K562 (cell line): Measurements from ENCODE around the gene UBE2J2. TPM values are rescaled to one million over a fixed set of nuclear protein-coding genes. Genes with fewer than 3 reads are reported as not detected.

Source experiments
- CBX1 ChIP-seq: sonication (generic); IDR thresholded peaks from 2 replicates; pipeline ENCODE4 v1.6.1; 2016; ENCODE audit warnings: antibody characterized with exemption, low read depth, mild to moderate bottlenecking
- DNMT1 ChIP-seq: fragments of 450-650 bp; IDR thresholded peaks from 2 replicates; pipeline ENCODE4 v1.6.1; 2016; ENCODE audit warnings: antibody characterized with exemption, mild to moderate bottlenecking
- EGR1 ChIP-seq: fragments of 450-650 bp; conservative IDR thresholded peaks from 2 replicates; pipeline ENCODE4 v1.6.1; 2017; ENCODE audit warnings: mild to moderate bottlenecking
- ETV1 ChIP-seq: fragments of 450-650 bp; conservative IDR thresholded peaks from 2 replicates; pipeline ENCODE4 v1.6.1; 2016; ENCODE audit warnings: missing genetic modification characterization, control low read depth, low read depth, missing compliant biosample characterization
- ILF3 ChIP-seq: fragments of 450-650 bp; IDR thresholded peaks from 2 replicates; pipeline ENCODE4 v1.6.1; 2018; ENCODE audit warnings: antibody characterized with exemption, mild to moderate bottlenecking, moderate library complexity, borderline replicate concordance
- KAT2B ChIP-seq: IDR thresholded peaks from one replicate; pipeline ENCODE4 v1.6.1; 2012; ENCODE audit warnings: low read depth, mild to moderate bottlenecking, control low read depth, inconsistent platforms, low read length, moderate library complexity
- MLLT1 ChIP-seq, 2 experiments: fragments of 450-650 bp; IDR thresholded peaks; 2 replicates each; pipeline ENCODE4 v1.6.1; 2016
- RAD51 ChIP-seq: fragments of 450-650 bp; IDR thresholded peaks from 2 replicates; pipeline ENCODE4 v1.7.1; 2016; ENCODE audit warnings: low read depth, mild to moderate bottlenecking, borderline replicate concordance
- RBM15 ChIP-seq: fragments of 200-400 bp; formaldehyde crosslinking; IDR thresholded peaks from 2 replicates; pipeline ENCODE4 v1.6.1; 2018; ENCODE audit warnings: mild to moderate bottlenecking, low read length, moderate library complexity; ENCODE audit not compliant: insufficient read depth
- RUNX1 ChIP-seq: sonication (generic); IDR thresholded peaks from 2 replicates; pipeline ENCODE4 v1.6.1; 2016; ENCODE audit warnings: antibody characterized with exemption, low read depth
- SMAD3 ChIP-seq: fragments of 450-650 bp; formaldehyde crosslinking; conservative IDR thresholded peaks from 2 replicates; pipeline ENCODE4 v1.4.0; 2020; ENCODE audit warnings: mild to moderate bottlenecking
- SMARCA5 ChIP-seq: fragments of 450-650 bp; IDR thresholded peaks from 2 replicates; pipeline ENCODE4 v1.6.1; 2016
- TAF7 ChIP-seq: fragments of 450-650 bp; IDR thresholded peaks from 2 replicates; pipeline ENCODE4 v1.6.1; 2016; ENCODE audit warnings: missing genetic modification characterization, missing compliant biosample characterization
- TCF7 ChIP-seq: sonication (generic); IDR thresholded peaks from 2 replicates; pipeline ENCODE4 v1.6.1; 2016; ENCODE audit warnings: antibody characterized with exemption, borderline replicate concordance
- ZBED1 ChIP-seq: IDR thresholded peaks from 2 replicates; pipeline ENCODE4 v1.6.1; 2014
- ZNF318 ChIP-seq, 2 experiments: fragments of 450-650 bp; IDR thresholded peaks; 2 replicates each; pipeline ENCODE4 v1.6.1; 2016; ENCODE audit warnings: mild to moderate bottlenecking in 2 of 2, borderline replicate concordance in 1 of 2, low read depth in 1 of 2, moderate library complexity in 1 of 2
- polyA plus RNA-seq, 8 experiments: library from polyadenylated mRNA; depleted of rRNA in 4 of 8; stranded (reverse) in 5 of 8; unstranded in 3 of 8; fragments of >200 nt; fragmentation: Nextera tagmentation in 2 of 8; fragmentation: Illumina TruSeq in 1 of 8; extraction: Ambion mirVana in 2 of 8; extraction: Trizol in 1 of 8; gene quantifications; 2 replicates each; pipeline versions ENCODE4 v1.2.1 to v1.2.3, GENCODE V29; 2011 to 2014; ENCODE audit warnings: inconsistent platforms in 1 of 8, missing spikeins in 1 of 8
- total RNA-seq, 7 experiments: library from RNA; depleted of rRNA in 6 of 7; stranded (reverse); fragments of >200 nt in 6 of 7; fragmentation: Illumina TruSeq in 2 of 7; extraction: Trizol in 2 of 7; gene quantifications; 2 replicates each; pipeline versions ENCODE4 v1.2.1 to v1.2.3, GENCODE V29; 2011 to 2021; ENCODE audit warnings: low replicate concordance in 1 of 7
- TF ChIP-seq, protein P1 (sequence below): fragments of 250-450 bp; sonication (Bioruptor Pico); IDR thresholded peaks from 2 replicates; pipeline ENCODE4 v1.4.0; 2020; ENCODE audit warnings: borderline replicate concordance

The UBE2J2 gene
- total and polyA plus RNA-seq, 9 of the 15 experiments (the other 6 are each of a cell fraction or from before 2014, with no cell fraction given): 0.93 to 112 (median 75.5) TPM

- TF ChIP-seq SMAD3 (CRISPR knock-in tag): no peak
- no peak for TF ChIP-seq RBM15
- TF ChIP-seq RUNX1: no peak
- TF ChIP-seq DNMT1: no peak
- TF ChIP-seq EGR1: no peak
- TF ChIP-seq TCF7: no peak
- TF ChIP-seq ILF3: no peak
- no peak for TF ChIP-seq MLLT1 (IDR thresholded peaks at IDR 0.05)
- TF ChIP-seq TAF7: no peak
- TF ChIP-seq RAD51: no peak
- no peak for TF ChIP-seq ETV1 (tag)
- no peak for TF ChIP-seq ZNF318 (IDR thresholded peaks at IDR 0.05; ENCODE audit: borderline replicate concordance in 1 of 2, low read depth in 1 of 2)
- TF ChIP-seq ZBED1: no peak
- TF ChIP-seq, protein P1, sequence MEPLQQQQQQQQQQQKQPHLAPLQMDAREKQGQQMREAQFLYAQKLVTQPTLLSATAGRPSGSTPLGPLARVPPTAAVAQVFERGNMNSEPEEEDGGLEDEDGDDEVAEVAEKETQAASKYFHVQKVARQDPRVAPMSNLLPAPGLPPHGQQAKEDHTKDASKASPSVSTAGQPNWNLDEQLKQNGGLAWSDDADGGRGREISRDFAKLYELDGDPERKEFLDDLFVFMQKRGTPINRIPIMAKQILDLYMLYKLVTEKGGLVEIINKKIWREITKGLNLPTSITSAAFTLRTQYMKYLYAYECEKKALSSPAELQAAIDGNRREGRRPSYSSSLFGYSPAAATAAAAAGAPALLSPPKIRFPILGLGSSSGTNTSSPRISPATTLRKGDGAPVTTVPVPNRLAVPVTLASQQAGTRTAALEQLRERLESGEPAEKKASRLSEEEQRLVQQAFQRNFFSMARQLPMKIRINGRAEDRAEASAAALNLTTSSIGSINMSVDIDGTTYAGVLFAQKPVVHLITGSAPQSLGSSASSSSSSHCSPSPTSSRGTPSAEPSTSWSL: no peak
- no peak for TF ChIP-seq SMARCA5
- no peak for TF ChIP-seq CBX1
- TF ChIP-seq KAT2B: no peak
These were observed 18.1 kb upstream of the UBE2J2 start (continued) for GRCh38 chr1:1291548-1292441.
